NT2/D1 (cell line): ENCODE results near the gene RHOH.

Experiments
- SUZ12 ChIP-seq: IDR thresholded peaks from 2 replicates; pipeline ENCODE4 v1.6.1; 2011; ENCODE audit not compliant: insufficient read length, insufficient read depth; ENCODE audit errors: extremely low read depth
- ZNF274 ChIP-seq: IDR thresholded peaks from 2 replicates; pipeline ENCODE4 v1.6.1; 2011; ENCODE audit warnings: mild to moderate bottlenecking, low read depth, low read length

DNA sequence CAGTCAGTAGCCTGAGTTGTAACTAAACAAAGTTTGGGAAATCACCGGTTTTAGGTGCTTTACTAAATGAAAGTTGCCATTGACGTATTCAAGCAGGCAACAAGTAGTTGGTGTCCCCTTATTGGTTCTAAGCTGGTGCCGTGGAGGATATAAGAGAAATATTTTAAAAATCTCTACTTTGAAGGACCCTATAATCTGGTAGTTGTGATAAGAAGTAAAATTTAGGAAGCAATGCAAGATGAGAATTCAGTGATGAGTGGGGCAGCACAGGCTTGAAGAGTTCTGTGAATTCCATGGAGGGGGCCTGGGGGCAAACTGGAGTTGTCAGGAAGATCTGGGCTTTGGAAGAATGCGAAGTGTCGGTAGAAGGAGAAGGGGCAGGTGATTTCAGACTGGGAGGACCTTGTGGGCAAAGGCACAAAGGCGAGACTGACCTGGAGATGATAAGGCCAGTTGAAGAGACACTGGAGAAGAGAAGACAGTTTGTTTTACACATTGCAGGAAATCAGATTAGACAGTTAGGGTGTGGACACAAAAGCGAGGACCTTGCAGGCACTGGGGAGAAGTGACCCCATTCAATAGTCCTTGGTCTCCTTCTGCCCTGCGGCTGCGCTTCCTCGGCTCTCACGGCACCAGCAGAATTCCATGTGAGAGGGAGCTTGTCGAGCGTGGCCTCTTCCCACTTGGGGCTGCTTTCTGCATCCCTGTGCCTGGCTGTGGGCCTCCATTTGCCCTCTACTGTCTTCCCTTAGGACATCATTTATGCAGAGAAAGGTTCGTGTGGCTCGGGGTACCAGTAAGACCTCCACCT is 1.3 kb downstream of the RHOH start:
- TF ChIP-seq SUZ12 (no peak), ZNF274 (no peak)
